ENCODE data around the gene CMTM8.

The CMTM8 gene

DNA sequence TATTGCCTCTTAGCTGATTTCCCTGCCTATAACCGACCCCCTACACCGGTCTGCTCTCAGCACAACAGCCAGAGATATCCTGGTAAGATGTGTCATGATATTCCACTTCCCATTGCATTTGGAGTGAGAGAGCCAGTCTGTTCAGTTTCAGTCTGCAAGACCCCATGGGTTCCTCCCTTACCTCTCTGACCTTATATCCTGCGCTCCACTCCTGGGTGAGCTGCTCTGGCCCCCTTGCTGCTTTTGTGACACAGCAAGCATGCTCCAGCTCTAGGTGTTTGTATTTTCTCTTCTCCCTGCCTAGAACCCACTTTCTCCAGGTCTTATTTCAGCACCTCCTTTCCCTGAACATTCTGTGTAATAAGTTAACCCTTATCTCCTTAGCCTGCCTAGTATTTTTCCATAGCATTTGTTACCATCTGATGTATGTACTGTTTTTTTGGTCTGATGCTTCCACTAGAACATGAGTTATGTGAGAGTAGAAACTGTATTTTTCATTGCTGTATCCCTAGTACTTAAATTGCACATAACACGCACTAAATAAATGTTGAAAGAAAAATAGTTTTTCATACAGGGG, 44.2 kb downstream of the CMTM8 start:
- Mint-ChIP-seq H3K27ac (peak overlapping the region; percentile 27), H3K27me3 (ENCODE audit: low read depth, poor library complexity) (no peaks in the 10 kb centered on the region), H3K36me3 (ENCODE audit: low read depth) (no peaks in the 10 kb centered on the region), H3K9me3 (no peaks in the 10 kb centered on the region), H3K4me3 (peak overlapping the region; percentile 16), H3K4me1 (peaks cover 38% of the 10 kb centered on the region)
- no peak for DNase-seq
- TF ChIP-seq, protein P1, sequence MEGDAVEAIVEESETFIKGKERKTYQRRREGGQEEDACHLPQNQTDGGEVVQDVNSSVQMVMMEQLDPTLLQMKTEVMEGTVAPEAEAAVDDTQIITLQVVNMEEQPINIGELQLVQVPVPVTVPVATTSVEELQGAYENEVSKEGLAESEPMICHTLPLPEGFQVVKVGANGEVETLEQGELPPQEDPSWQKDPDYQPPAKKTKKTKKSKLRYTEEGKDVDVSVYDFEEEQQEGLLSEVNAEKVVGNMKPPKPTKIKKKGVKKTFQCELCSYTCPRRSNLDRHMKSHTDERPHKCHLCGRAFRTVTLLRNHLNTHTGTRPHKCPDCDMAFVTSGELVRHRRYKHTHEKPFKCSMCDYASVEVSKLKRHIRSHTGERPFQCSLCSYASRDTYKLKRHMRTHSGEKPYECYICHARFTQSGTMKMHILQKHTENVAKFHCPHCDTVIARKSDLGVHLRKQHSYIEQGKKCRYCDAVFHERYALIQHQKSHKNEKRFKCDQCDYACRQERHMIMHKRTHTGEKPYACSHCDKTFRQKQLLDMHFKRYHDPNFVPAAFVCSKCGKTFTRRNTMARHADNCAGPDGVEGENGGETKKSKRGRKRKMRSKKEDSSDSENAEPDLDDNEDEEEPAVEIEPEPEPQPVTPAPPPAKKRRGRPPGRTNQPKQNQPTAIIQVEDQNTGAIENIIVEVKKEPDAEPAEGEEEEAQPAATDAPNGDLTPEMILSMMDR (IDR thresholded peaks at IDR 0.05) = no peak

DNA sequence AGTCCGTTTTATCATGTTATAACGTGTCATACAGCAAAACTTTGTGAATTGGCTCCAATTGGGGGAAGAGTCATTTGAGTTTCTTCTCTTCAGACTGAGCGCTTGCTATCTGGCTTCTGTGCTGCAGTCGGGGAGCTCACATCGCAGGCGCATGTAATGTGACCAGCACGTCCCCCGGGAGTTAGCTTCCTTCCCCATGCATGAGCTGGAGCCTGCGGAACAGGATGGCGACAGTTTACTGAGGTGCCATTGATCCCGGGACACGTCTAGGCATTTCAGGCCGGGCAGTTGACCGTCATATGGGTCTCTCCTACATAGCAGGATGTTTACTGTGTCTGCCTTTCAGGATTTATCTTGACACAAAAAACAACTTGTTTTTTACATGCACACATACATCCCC, 44.8 kb downstream of the CMTM8 start:
- TF ChIP-seq, protein P1 (IDR thresholded peaks at IDR 0.05) = no peak
- Mint-ChIP-seq H3K4me3 (no peak overlapping the region), H3K36me3 (ENCODE audit: low read depth) (no peaks in the 10 kb centered on the region), H3K4me1 (peaks cover 38% of the 10 kb centered on the region), H3K27ac (peak overlapping the region; percentile 88), H3K27me3 (ENCODE audit: low read depth, poor library complexity) (no peaks in the 10 kb centered on the region), H3K9me3 (no peaks in the 10 kb centered on the region)
- DNase-seq = peak; percentile 59

DNA sequence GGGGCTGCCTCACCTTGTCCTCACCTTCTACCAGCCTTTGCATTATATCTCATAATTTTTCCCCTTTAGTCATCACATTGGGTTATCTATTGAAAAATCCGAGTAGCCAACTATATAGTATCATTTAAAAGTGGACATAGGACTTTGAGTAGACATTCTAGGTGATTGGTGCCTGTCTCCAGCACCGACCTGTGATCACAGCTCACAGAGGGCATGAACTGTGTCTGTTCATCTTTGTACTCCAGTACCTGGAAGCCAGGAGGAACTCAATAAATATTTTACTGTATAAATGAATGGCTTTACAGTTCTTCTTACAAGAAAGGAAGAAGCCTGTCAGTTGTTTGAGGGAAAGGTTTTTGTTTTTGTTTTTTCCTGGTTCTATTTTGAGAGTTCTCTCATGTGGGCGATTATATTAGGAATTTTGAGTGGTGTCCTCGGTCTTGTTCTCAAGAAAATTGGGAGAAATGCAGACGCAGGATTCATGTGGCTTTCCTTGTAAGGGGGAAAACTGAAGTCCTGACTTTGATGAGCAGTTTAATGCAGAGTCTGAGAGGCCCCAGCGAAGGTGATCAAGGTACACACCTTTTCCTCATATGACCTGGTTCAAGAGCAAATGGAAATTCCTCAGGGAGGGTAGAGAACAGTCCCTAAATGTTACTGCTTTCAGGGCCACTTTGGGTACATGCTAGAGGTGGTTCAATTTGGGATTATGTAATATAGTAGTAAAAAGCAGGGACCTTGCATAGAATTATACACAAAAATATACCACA, 46.1 kb downstream of the CMTM8 start:
- no peaks in the 10 kb centered on the region for H3K36me3 Mint-ChIP-seq (ENCODE audit: low read depth)
- TF ChIP-seq, protein P1 (IDR thresholded peaks at IDR 0.05) = no peak
- no peak for DNase-seq
- no peaks in the 10 kb centered on the region for H3K9me3 Mint-ChIP-seq
- H3K4me3 Mint-ChIP-seq = no peak overlapping the region
- H3K4me1 Mint-ChIP-seq = peaks cover 38% of the 10 kb centered on the region
- peaks cover 3% of the 10 kb centered on the region for H3K27me3 Mint-ChIP-seq (ENCODE audit: low read depth, poor library complexity)
- peak overlapping the region; percentile 77 for H3K27ac Mint-ChIP-seq

DNA sequence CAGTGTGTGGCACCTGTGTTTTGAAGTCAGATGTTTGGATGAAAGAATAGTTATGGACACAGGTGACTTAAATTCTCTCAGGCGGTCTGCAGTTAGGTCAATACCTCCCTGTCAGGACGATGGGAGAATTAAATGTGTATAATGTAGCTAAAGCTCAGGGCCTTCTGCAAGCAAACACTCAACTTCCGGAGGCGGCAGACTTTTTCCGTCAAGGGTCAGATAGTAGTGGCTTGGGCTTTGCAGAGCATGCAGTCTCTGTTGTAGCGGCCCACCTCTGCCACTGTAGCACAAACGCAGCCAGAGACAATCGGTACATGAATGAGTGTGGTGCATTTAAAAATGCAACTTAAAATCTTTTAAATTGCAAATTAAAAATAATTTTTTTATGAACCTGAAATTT, 47.4 kb downstream of the CMTM8 start:
- H3K27me3 Mint-ChIP-seq (ENCODE audit: low read depth, poor library complexity) = peaks cover 3% of the 10 kb centered on the region
- no peaks in the 10 kb centered on the region for H3K9me3 Mint-ChIP-seq
- DNase-seq = no peak
- no peak overlapping the region for H3K4me3 Mint-ChIP-seq
- peak overlapping the region; percentile 33 for H3K27ac Mint-ChIP-seq
- no peaks in the 10 kb centered on the region for H3K36me3 Mint-ChIP-seq (ENCODE audit: low read depth)
- TF ChIP-seq, protein P1 (IDR thresholded peaks at IDR 0.05) = no peak
- H3K4me1 Mint-ChIP-seq = peaks cover 38% of the 10 kb centered on the region

DNA sequence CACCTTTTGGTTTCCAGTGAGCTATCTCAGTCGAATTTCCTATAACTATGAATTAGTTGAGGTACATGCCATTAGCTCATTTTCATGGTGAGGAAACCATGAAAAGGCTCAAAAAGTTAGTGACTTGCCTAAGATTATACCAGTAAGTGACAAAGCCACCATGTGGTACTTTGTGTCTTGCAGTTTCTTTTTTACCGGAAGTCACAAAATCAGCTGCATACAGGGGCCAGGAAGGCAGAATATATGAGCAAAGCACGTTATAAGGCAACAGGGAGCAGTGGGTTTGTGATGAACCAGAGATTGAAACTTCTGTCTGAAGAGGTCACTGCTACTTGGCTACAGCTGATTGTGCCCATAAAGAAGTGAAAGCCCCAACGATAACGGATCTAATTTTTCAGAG, 50.3 kb downstream of the CMTM8 start:
- Mint-ChIP-seq H3K4me1 (peaks cover 41% of the 10 kb centered on the region), H3K4me3 (no peak overlapping the region), H3K27me3 (ENCODE audit: low read depth, poor library complexity) (peaks cover 3% of the 10 kb centered on the region), H3K27ac (no peak overlapping the region), H3K9me3 (no peaks in the 10 kb centered on the region), H3K36me3 (ENCODE audit: low read depth) (no peaks in the 10 kb centered on the region)
- no peak for DNase-seq
- TF ChIP-seq, protein P1 (IDR thresholded peaks at IDR 0.05) = no peak

DNA sequence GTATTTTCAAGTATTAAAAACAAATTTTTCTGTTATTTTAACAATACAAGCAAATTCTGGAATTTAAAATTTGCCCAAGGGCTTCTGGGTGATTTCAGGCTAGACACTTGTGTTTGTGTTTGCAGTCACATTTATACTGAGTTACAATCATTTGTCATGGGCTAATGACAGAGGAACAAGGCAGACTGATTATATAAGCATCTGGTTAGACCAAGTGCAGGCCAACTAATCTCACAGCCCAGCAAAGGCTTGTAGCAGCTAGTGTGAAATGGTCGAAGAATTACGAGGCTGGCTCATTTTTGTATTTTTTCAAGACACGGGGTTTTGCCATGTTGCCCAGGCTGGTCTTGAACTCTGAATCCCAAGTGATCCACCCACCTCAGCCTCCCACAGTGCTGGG, 52.1 kb downstream of the CMTM8 start:
- Mint-ChIP-seq H3K9me3 (no peaks in the 10 kb centered on the region), H3K4me3 (no peak overlapping the region), H3K27me3 (ENCODE audit: low read depth, poor library complexity) (peaks cover 3% of the 10 kb centered on the region), H3K27ac (no peak overlapping the region), H3K4me1 (peaks cover 30% of the 10 kb centered on the region), H3K36me3 (ENCODE audit: low read depth) (no peaks in the 10 kb centered on the region)
- TF ChIP-seq, protein P1 (IDR thresholded peaks at IDR 0.05) = no peak
- no peak for DNase-seq

Data from nephron progenitor cell (in vitro differentiated cells).